AG10803 (cell line): ENCODE measurements around the gene VEGFB.

ENCODE experiments used
- DNase-seq: peaks from one replicate; pipeline ENCODE4 v3.0.0; 2010; ENCODE audit warnings: low read depth
- H3K4me3 ChIP-seq: 2 replicates; pipeline ENCODE4 v1.5.1; 2011; ENCODE audit warnings: mild to moderate bottlenecking, low read length, control low read depth
- CTCF ChIP-seq: conservative IDR thresholded peaks from 2 replicates; pipeline ENCODE4 v1.5.1; 2011; ENCODE audit warnings: mild to moderate bottlenecking, low read length, control low read depth, inconsistent platforms

The VEGFB gene

GRCh38 chr11:64207256-64208085 lies 26.9 kb upstream of the VEGFB start:
- no peak overlapping the region for H3K4me3 ChIP-seq
- peak; percentile 77 for DNase-seq
- TF ChIP-seq CTCF, result no peak; the same call in 1 of the 2 replicates

DNA sequence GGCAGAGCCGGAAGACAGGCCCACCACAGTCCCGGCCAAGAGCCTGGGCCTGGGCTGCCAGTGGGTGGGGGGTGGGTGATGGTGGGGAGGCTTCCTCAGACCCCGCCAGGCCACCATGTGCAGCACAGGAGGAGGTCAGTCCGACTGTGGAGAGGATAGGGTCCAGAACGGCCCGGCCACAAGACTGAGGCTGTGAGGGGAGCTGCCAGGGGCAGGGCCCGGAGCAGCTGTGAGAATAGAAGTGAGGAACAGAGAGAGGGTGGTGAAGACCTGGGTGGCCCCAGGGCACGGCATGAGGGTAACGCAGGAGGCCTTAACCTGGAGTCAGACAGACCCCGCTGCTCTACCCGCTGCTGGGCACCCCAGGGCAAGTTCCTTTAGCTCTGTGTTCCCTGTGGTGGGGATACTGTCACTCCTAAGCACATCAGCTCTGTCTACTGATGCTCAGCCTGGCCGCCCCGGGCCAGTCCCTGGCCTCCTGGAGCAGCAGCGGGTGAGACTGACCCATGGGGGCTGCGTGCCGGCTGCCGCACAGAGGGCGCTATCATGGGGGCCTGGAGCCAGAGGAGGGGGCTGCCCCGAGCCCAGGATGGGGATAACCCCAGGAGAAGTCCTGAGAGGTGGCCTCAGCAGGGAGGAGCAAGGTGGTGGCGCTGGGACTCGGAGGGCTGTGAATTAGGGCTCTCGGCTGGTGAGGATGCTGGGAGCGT lies 26.1 kb upstream of the VEGFB start:
- no peak overlapping the region for H3K4me3 ChIP-seq
- no peak for DNase-seq
- no peak for TF ChIP-seq CTCF

DNA sequence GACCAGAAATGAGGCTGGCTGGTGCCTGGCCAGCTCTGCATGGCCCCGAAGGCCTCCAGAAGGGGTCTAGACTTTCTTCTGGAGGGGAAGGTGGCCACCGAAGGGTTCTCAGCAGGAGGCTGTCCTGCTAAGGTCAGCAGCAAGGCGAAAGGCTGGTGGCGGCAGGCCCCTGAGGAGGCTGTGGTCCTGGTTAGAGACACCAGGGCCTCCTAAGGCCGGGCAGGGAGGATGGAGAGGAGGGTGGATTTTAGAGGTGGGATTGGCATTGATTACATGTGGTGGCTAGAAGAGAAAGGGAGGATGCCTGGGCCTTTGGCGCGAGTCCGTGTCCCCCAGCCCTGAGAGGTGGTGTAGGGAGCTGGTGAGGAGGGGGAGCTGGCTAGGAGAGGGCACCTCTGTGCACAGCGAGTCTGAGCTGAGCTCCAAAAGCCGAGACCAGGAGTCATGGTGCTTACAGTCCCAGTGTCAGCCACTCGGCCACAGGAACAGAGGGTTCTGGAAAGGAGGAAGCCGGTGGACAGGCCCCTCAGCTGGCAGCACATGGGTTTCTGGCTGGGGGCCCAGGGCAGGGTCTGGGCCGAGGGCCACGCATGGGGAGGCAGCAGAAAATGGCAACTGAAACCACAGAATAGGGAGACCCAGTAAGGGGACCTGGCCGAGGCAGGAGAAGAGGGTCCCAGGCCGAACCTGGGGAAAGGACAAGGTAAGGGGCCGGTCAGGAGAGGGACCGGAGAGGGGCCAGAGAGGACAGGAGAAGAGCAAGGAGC lies 25.4 kb upstream of the VEGFB start:
- no peak for TF ChIP-seq CTCF
- no peak for DNase-seq
- no peak overlapping the region for H3K4me3 ChIP-seq

- H3K4me3 ChIP-seq, result no peak overlapping the region
- TF ChIP-seq CTCF, result no peak
- DNase-seq, result no peak
Observed at GRCh38 chr11:64209563-64209843, 24.9 kb upstream of the VEGFB start.

DNA sequence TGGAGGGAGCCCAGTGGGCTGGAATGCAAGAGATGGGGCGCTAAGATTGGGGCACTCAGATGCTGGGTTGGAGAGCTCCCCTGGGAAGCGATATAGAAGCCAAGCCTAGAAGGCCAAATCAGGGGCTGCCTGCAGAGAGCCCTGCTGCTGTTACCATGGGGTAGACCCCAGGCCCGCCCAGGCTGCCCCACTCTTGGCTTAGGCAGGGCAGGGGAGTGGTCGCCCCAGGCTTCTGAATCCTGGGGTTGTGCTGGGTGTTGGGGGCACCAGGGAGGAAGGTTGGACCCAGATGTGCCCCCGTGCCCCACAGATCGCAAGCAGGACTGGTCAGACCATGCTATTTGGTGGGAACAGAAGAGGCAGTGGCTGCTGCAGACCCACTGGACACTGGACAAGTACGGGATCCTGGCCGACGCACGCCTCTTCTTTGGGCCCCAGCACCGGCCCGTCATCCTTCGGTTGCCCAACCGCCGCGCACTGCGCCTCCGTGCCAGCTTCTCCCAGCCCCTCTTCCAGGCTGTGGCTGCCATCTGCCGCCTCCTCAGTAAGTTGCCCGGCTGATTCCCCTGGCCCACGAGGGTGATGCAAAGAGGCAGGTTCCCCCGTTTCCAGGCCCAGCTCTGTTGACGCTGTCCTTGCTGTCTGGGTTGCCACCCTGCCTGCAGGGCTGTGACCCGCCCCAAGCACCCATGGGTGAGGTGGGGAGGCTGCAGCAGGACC lies 23.9 kb upstream of the VEGFB start:
- no peak overlapping the region for H3K4me3 ChIP-seq
- no peak for TF ChIP-seq CTCF
- no peak for DNase-seq

GRCh38 chr11:64211181-64211872 lies 23.1 kb upstream of the VEGFB start:
- DNase-seq, result no peak
- TF ChIP-seq CTCF, result no peak
- H3K4me3 ChIP-seq, result no peak overlapping the region
